Liver (tissue), 9 donors: Measurements from ENCODE around the gene ADGRB2. TPM values are rescaled to one million over a fixed set of nuclear protein-coding genes. Genes with fewer than 3 reads are reported as not detected.

Source experiments
- DNase-seq: peaks from one replicate; pipeline ENCODE4 v3.0.0-alpha.2; 2017; ENCODE audit warnings: low spot score
- H3K27ac ChIP-seq, 2 donors: one replicate each; pipeline ENCODE4 v1.7.0; 2013; ENCODE audit warnings: inconsistent platforms in 2 of 2, low read length in 2 of 2, control low read depth in 1 of 2, low read depth in 1 of 2, mild to moderate bottlenecking in 1 of 2
- H3K27me3 ChIP-seq, 4 donors: one replicate each; pipeline versions ENCODE4 v1.6.1 to v1.7.0; 2013; ENCODE audit warnings: low read length in 3 of 4, inconsistent platforms in 1 of 4, mild to moderate bottlenecking in 1 of 4, moderate library complexity in 1 of 4; ENCODE audit not compliant: control insufficient read depth in 4 of 4, insufficient read depth in 4 of 4
- H3K36me3 ChIP-seq, 4 donors: one replicate each; pipeline versions ENCODE4 v1.6.1 to v1.7.0; 2013; ENCODE audit warnings: low read length in 3 of 4, mild to moderate bottlenecking in 3 of 4, low read depth in 1 of 4, moderate library complexity in 1 of 4; ENCODE audit not compliant: control insufficient read depth in 4 of 4, insufficient read depth in 3 of 4
- H3K4me1 ChIP-seq, 4 donors: one replicate each; pipeline versions ENCODE4 v1.6.1 to v1.7.0; 2013; ENCODE audit warnings: low read length in 3 of 4, mild to moderate bottlenecking in 3 of 4, moderate library complexity in 1 of 4; ENCODE audit not compliant: control insufficient read depth in 4 of 4, insufficient read depth in 4 of 4
- H3K4me3 ChIP-seq, 3 donors: one replicate each; pipeline versions ENCODE4 v1.6.1 to v1.7.0; 2013; ENCODE audit warnings: low read length in 3 of 3, control low read depth in 1 of 3, low read depth in 1 of 3, mild to moderate bottlenecking in 1 of 3
- H3K9ac ChIP-seq, 2 donors: one replicate each; pipeline ENCODE4 v1.7.0; 2013; ENCODE audit warnings: low read length in 2 of 2, mild to moderate bottlenecking in 2 of 2, moderate library complexity in 2 of 2, control low read depth in 1 of 2, low read depth in 1 of 2
- H3K9me3 ChIP-seq, 4 donors: one replicate each; pipeline versions ENCODE4 v1.6.1 to v1.7.0; 2013; ENCODE audit warnings: low read length in 3 of 4; ENCODE audit not compliant: control insufficient read depth in 4 of 4
- CTCF ChIP-seq: fragments of 150-350 bp; IDR thresholded peaks from 2 replicates; pipeline ENCODE4 v1.5.1; 2017; ENCODE audit warnings: improper control_type of control experiment, low read depth, low read length; ENCODE audit not compliant: missing input control
- HNF4G ChIP-seq: IDR thresholded peaks from 2 replicates; pipeline ENCODE4 v1.6.1; 2016; ENCODE audit warnings: antibody characterized with exemption
- JUND ChIP-seq, 2 donors: IDR thresholded peaks; 2 replicates each; pipeline ENCODE4 v1.6.1; 2016; ENCODE audit warnings: antibody characterized with exemption in 2 of 2
- RAD21 ChIP-seq, 2 donors: IDR thresholded peaks; 2 replicates each; pipeline ENCODE4 v1.6.1; 2016; ENCODE audit warnings: antibody characterized with exemption in 2 of 2, mild to moderate bottlenecking in 2 of 2
- SP1 ChIP-seq: IDR thresholded peaks from 2 replicates; pipeline ENCODE4 v1.6.1; 2018; ENCODE audit warnings: antibody characterized with exemption, mild to moderate bottlenecking
- YY1 ChIP-seq: IDR thresholded peaks from 2 replicates; pipeline ENCODE4 v1.6.1; 2016; ENCODE audit warnings: antibody characterized with exemption, mild to moderate bottlenecking
- ZBTB33 ChIP-seq: IDR thresholded peaks from 2 replicates; pipeline ENCODE4 v1.6.1; 2016; ENCODE audit warnings: antibody characterized with exemption
- WGBS: extraction: QIAGEN DNeasy Blood & Tissue Kit; methylation state at CpG from one replicate; pipeline ENCODE4 v1.1.7; 2013; 5-methylcytosine and 5-hydroxymethylcytosine counted together
- polyA plus RNA-seq, 2 donors: library from polyadenylated mRNA; stranded (reverse) in 1 of 2; unstranded in 1 of 2; fragments of 200-250 nt in 1 of 2; fragments of >200 nt in 1 of 2; fragmentation: Nextera tagmentation in 1 of 2; extraction: Ambion mirVana in 1 of 2; gene quantifications; one replicate each; pipeline versions ENCODE4 v1.2.1 to v1.2.3, GENCODE V29; 2013 to 2015
- total RNA-seq, 2 donors: library from RNA; depleted of rRNA; stranded (reverse); fragments of >200 nt; gene quantifications; one replicate each; pipeline ENCODE4 v1.2.3, GENCODE V29; 2014
- donor health status: healthy.
- donor health status: healthy.
- donor health status: healthy.
- donor health status: healthy.
- donor health status: healthy.

ADGRB2 gene
- total and polyA plus RNA-seq, 4 donors: under 0.01 to 0.05 (median 0.05) TPM; not detected in 1

- H3K4me3 ChIP-seq: no peak overlapping the region
- no peaks in the 10 kb centered on the region for H3K9me3 ChIP-seq
- no peak overlapping the region for H3K27ac ChIP-seq
- H3K9ac ChIP-seq: no peak overlapping the region
- WGBS: 90% methylated on average over 6 of the region's 6 CpGs
- H3K27me3 ChIP-seq: no peaks in the 10 kb centered on the region
- DNase-seq: no peak
- no peaks in the 10 kb centered on the region for H3K4me1 ChIP-seq
- no peak for TF ChIP-seq ZBTB33
- no peak for TF ChIP-seq RAD21 (IDR thresholded peaks at IDR 0.05)
- H3K36me3 ChIP-seq: no peaks in the 10 kb centered on the region
Measured at GRCh38 chr1:31805318-31805717, 41.2 kb upstream of the ADGRB2 start.

- WGBS: 57% methylated on average over 1 of the region's 1 CpG
Measured at GRCh38 chr1:31804098-31804497, 40.0 kb upstream of the ADGRB2 start.

More at GRCh38 chr1:31804098-31804497, 40.0 kb upstream of the ADGRB2 start:
- Histone ChIP-seq H3K27ac (no peak overlapping the region), H3K4me1 (no peaks in the 10 kb centered on the region), H3K36me3 (no peaks in the 10 kb centered on the region), H3K4me3 (no peak overlapping the region), H3K9ac (no peak overlapping the region), H3K27me3 (no peaks in the 10 kb centered on the region), H3K9me3 (no peaks in the 10 kb centered on the region)
- DNase-seq: no peak
- TF ChIP-seq HNF4G: no peak
- no peak for TF ChIP-seq YY1
- no peak for TF ChIP-seq JUND (IDR thresholded peaks at IDR 0.05)
- TF ChIP-seq CTCF: no peak
- no peak for TF ChIP-seq ZBTB33
- TF ChIP-seq SP1: no peak
